ENCODE measurements around the gene PPARA. TPM values are rescaled to one million over a fixed set of nuclear protein-coding genes. Genes with fewer than 3 reads are reported as not detected.
"Not testable (repeated sequence)": the region's sequence is repeated elsewhere in the genome, so short reads cannot be mapped to it uniquely, and the experiment has no call there.

PPARA gene
- total RNA-seq, 1 experiment from 2014 or later, result 14.5 TPM

- H3K36me3 ChIP-seq (ENCODE audit: control insufficient read depth in 1 of 2, insufficient read depth in 2 of 2, low read length in 2 of 2), result no peaks in the 10 kb centered on the region; a peak in 1 of 4 replicates
- no peaks in the 10 kb centered on the region for H4K20me1 ChIP-seq (ENCODE audit: insufficient read depth)
- no peak overlapping the region for H3K4me2 ChIP-seq (ENCODE audit: low read length)
- RAD21 ChIA-PET (ENCODE audit: low non-redundant PET in 1 of 2, low total read pairs in 2 of 2, uncharacterized antibody in 2 of 2, unreplicated experiment in 2 of 2), result no interaction called here
- no peak overlapping the region for H3K27ac ChIP-seq (ENCODE audit: low read depth, low read length)
- DNase-seq (ENCODE audit: low read depth, low spot score), result no peak
- no peak overlapping the region for H3K4me3 ChIP-seq (replicated peaks in 1 of 2; ENCODE audit: low read depth in 1 of 2, low read length in 2 of 2)
- POLR2A ChIA-PET, result no interaction called here
- CTCF ChIA-PET, result no interaction called here
- no peak for ATAC-seq
- no peaks in the 10 kb centered on the region for H3K27me3 ChIP-seq (ENCODE audit: insufficient read depth, low read length)
- no peaks in the 10 kb centered on the region for H3K9me2 ChIP-seq (ENCODE audit: insufficient read depth)
- H3K9ac ChIP-seq (ENCODE audit: low read length), result no peak overlapping the region
- no peak for TF ChIP-seq RAD21 (IDR thresholded peaks at IDR 0.05; ENCODE audit: low read depth)
- no peak for TF ChIP-seq ZNF274 (IDR thresholded peaks at IDR 0.05; ENCODE audit: low read depth, low read length)
- no peak for TF ChIP-seq JUND (IDR thresholded peaks at IDR 0.05)
- TF ChIP-seq CEBPB (IDR thresholded peaks at IDR 0.05; ENCODE audit: low read depth), result peak; percentile 24; the same call in 1 of the 2 replicates
- no peak for TF ChIP-seq EGR1 (IDR thresholded peaks at IDR 0.05; ENCODE audit: low read depth)
- TF ChIP-seq CTCF (IDR thresholded peaks at IDR 0.05 in 2 of 3, conservative IDR thresholded peaks at IDR 0.05 in 1 of 3; ENCODE audit: borderline replicate concordance in 1 of 3, insufficient read depth in 1 of 3, low read depth in 2 of 3, low read length in 2 of 3), result no peak
- no peak for TF ChIP-seq ELF1 (IDR thresholded peaks at IDR 0.05; ENCODE audit: borderline replicate concordance, low read depth)
- no peak for TF ChIP-seq POLR2A (IDR thresholded peaks at IDR 0.05; ENCODE audit: borderline replicate concordance, extremely low read depth, insufficient read depth, insufficient read length)
- intact Hi-C loops (cut with micrococcal nuclease), result no loop called here
- no peak overlapping the region for H2AFZ ChIP-seq (ENCODE audit: low read depth, low read length, poor library complexity, severe bottlenecking)
- no peaks in the 10 kb centered on the region for H3K9me3 ChIP-seq (ENCODE audit: control insufficient read depth in 1 of 2, insufficient read depth in 1 of 2, low read depth in 1 of 2, low read length in 2 of 2)
- peaks cover 12 to 24% of the 10 kb centered on the region in 2 experiments; a peak in 3 of 4 replicates for H3K4me1 ChIP-seq (ENCODE audit: control insufficient read depth in 1 of 2, insufficient read depth in 2 of 2, low read length in 2 of 2)
- no peaks in the 10 kb centered on the region for H3K79me2 ChIP-seq (ENCODE audit: insufficient read depth, low read length)
- no TSS peak for BruUV-seq (replicated peaks)
These were observed 47.9 kb downstream of the PPARA start for GRCh38 chr22:46198274-46198673.

- H3K4me1 ChIP-seq (ENCODE audit: control insufficient read depth in 1 of 2, insufficient read depth in 2 of 2, low read length in 2 of 2), result peaks cover 12 to 24% of the 10 kb centered on the region in 2 experiments; a peak in 3 of 4 replicates
- H3K79me2 ChIP-seq (ENCODE audit: insufficient read depth, low read length); intact Hi-C loops (cut with micrococcal nuclease); H3K27me3 ChIP-seq (ENCODE audit: insufficient read depth, low read length); H3K4me2 ChIP-seq (ENCODE audit: low read length); DNase-seq (ENCODE audit: low read depth, low spot score); BruUV-seq (replicated peaks); H3K9me3 ChIP-seq (ENCODE audit: control insufficient read depth in 1 of 2, insufficient read depth in 1 of 2, low read depth in 1 of 2, low read length in 2 of 2); H3K27ac ChIP-seq (ENCODE audit: low read depth, low read length); H2AFZ ChIP-seq (ENCODE audit: low read depth, low read length, poor library complexity, severe bottlenecking); H3K9me2 ChIP-seq (ENCODE audit: insufficient read depth); H3K9ac ChIP-seq (ENCODE audit: low read length); H3K36me3 ChIP-seq (ENCODE audit: control insufficient read depth in 1 of 2, insufficient read depth in 2 of 2, low read length in 2 of 2); H3K4me3 ChIP-seq (replicated peaks in 1 of 2; ENCODE audit: low read depth in 1 of 2, low read length in 2 of 2); POLR2A ChIA-PET; ATAC-seq; CTCF ChIA-PET; H4K20me1 ChIP-seq (ENCODE audit: insufficient read depth); RAD21 ChIA-PET (ENCODE audit: low non-redundant PET in 1 of 2, low total read pairs in 2 of 2, uncharacterized antibody in 2 of 2, unreplicated experiment in 2 of 2): not testable (repeated sequence)
These were observed 48.5 kb downstream of the PPARA start for GRCh38 chr22:46198806-46199205.
